Measurements from ENCODE around the gene DCUN1D3. TPM values are rescaled to one million over a fixed set of nuclear protein-coding genes. Genes with fewer than 3 reads are reported as not detected.

DCUN1D3 gene
- polyA plus RNA-seq, 1 donor (not counting 4 experiments of a cell fraction or from before 2014, with no cell fraction given) = 9.4 TPM

- H3K9me1 ChIP-seq (ENCODE audit: control insufficient read depth, extremely low read depth, insufficient read depth, low read length) = no peaks in the 10 kb centered on the region
- FAIRE-seq (no peak), DNase-seq (ENCODE audit: low read depth, low spot score) (no peak)
- H3K4me2 ChIP-seq (ENCODE audit: control insufficient read depth, extremely low read depth, insufficient read depth, low read depth, low read length) = no peak overlapping the region
- H3K9ac ChIP-seq (ENCODE audit: control insufficient read depth, extremely low read depth, insufficient read depth, low read length) = no peak overlapping the region
- no peaks in the 10 kb centered on the region for H3K9me3 ChIP-seq (ENCODE audit: control insufficient read depth, low read depth, low read length)
- H3K79me2 ChIP-seq (ENCODE audit: control insufficient read depth, insufficient read depth, low read length) = no peaks in the 10 kb centered on the region
- H2AFZ ChIP-seq (ENCODE audit: control insufficient read depth, low read length) = no peak overlapping the region
- no peak overlapping the region for H3K4me3 ChIP-seq (ENCODE audit: control insufficient read depth in 2 of 3, extremely low read depth in 1 of 3, insufficient read depth in 2 of 3, low read depth in 1 of 3, low read length in 3 of 3)
- no peaks in the 10 kb centered on the region for H4K20me1 ChIP-seq (ENCODE audit: control insufficient read depth, extremely low read depth, insufficient read depth, low read length)
- H3K27me3 ChIP-seq (ENCODE audit: control insufficient read depth, extremely low read depth, insufficient read depth, low read length) = no peaks in the 10 kb centered on the region
- peaks cover 11 to 12% of the 10 kb centered on the region in 2 experiments for H3K36me3 ChIP-seq (ENCODE audit: control insufficient read depth in 2 of 2, extremely low read depth in 1 of 2, insufficient read depth in 2 of 2, low read length in 2 of 2)
- no peak overlapping the region for H3K27ac ChIP-seq (ENCODE audit: control insufficient read depth, insufficient read depth, low read length)
- H3K4me1 ChIP-seq (ENCODE audit: control insufficient read depth, extremely low read depth, insufficient read depth, low read length) = peaks cover 30% of the 10 kb centered on the region
- no peak for TF ChIP-seq EZH2 (IDR thresholded peaks at IDR 0.05; ENCODE audit: low read length)
- TF ChIP-seq CTCF (optimal IDR thresholded peaks at IDR 0.05 in 1 of 3, IDR thresholded peaks at IDR 0.05 in 1 of 3, conservative IDR thresholded peaks at IDR 0.05 in 1 of 3; ENCODE audit: extremely low read depth in 1 of 3, insufficient read depth in 2 of 3, low read length in 3 of 3) = no peak
- dilution Hi-C loops (cut with MboI; ENCODE audit: extremely low pct_ligation_motif_present, low sequenced_read_pairs) = no loop called here
These were observed 45.2 kb downstream of the DCUN1D3 start for GRCh38 chr16:20854963-20855362.

- H3K4me1 ChIP-seq (ENCODE audit: control insufficient read depth, extremely low read depth, insufficient read depth, low read length) = peaks cover 33% of the 10 kb centered on the region
- no peaks in the 10 kb centered on the region for H3K79me2 ChIP-seq (ENCODE audit: control insufficient read depth, insufficient read depth, low read length)
- H3K9me3 ChIP-seq (ENCODE audit: control insufficient read depth, low read depth, low read length) = no peaks in the 10 kb centered on the region
- peak; percentile 41 for FAIRE-seq
- no peaks in the 10 kb centered on the region for H3K27me3 ChIP-seq (ENCODE audit: control insufficient read depth, extremely low read depth, insufficient read depth, low read length)
- no peak overlapping the region for H3K9ac ChIP-seq (ENCODE audit: control insufficient read depth, extremely low read depth, insufficient read depth, low read length)
- H3K4me2 ChIP-seq (ENCODE audit: control insufficient read depth, extremely low read depth, insufficient read depth, low read depth, low read length) = no peak overlapping the region
- dilution Hi-C loops (cut with MboI; ENCODE audit: extremely low pct_ligation_motif_present, low sequenced_read_pairs) = no loop called here
- no peaks in the 10 kb centered on the region for H3K9me1 ChIP-seq (ENCODE audit: control insufficient read depth, extremely low read depth, insufficient read depth, low read length)
- H2AFZ ChIP-seq (ENCODE audit: control insufficient read depth, low read length) = no peak overlapping the region
- no peak for TF ChIP-seq CTCF (optimal IDR thresholded peaks at IDR 0.05 in 1 of 3, IDR thresholded peaks at IDR 0.05 in 1 of 3, conservative IDR thresholded peaks at IDR 0.05 in 1 of 3; ENCODE audit: extremely low read depth in 1 of 3, insufficient read depth in 2 of 3, low read length in 3 of 3)
- no peak for TF ChIP-seq EZH2 (IDR thresholded peaks at IDR 0.05; ENCODE audit: low read length)
- H3K36me3 ChIP-seq (ENCODE audit: control insufficient read depth in 2 of 2, extremely low read depth in 1 of 2, insufficient read depth in 2 of 2, low read length in 2 of 2) = peaks cover 7 to 9% of the 10 kb centered on the region in 2 experiments
- H3K4me3 ChIP-seq (ENCODE audit: control insufficient read depth in 2 of 3, extremely low read depth in 1 of 3, insufficient read depth in 2 of 3, low read depth in 1 of 3, low read length in 3 of 3) = no peak overlapping the region
- no peaks in the 10 kb centered on the region for H4K20me1 ChIP-seq (ENCODE audit: control insufficient read depth, extremely low read depth, insufficient read depth, low read length)
- H3K27ac ChIP-seq (ENCODE audit: control insufficient read depth, insufficient read depth, low read length) = no peak overlapping the region
- no peak for DNase-seq (ENCODE audit: low read depth, low spot score)
These were observed 46.1 kb downstream of the DCUN1D3 start for GRCh38 chr16:20853981-20854620.

Data from keratinocyte (primary cell).